K562 (cell line): ENCODE data around the gene CDCP1. TPM values are rescaled to one million over a fixed set of nuclear protein-coding genes. Genes with fewer than 3 reads are reported as not detected.
A peak's percentile ranks its signal among the peaks of the same experiment; 100 is the strongest.

Experiments
- CAMTA2 ChIP-seq: fragments of 250-450 bp; sonication (Bioruptor Pico); conservative IDR thresholded peaks from 2 replicates; pipeline ENCODE4 v1.5.1; 2022
- CHCHD3 ChIP-seq: fragments of 250-450 bp; sonication (Bioruptor Pico); IDR thresholded peaks from 2 replicates; pipeline ENCODE4 v2.1.2; 2022; ENCODE audit warnings: mild to moderate bottlenecking
- FOXP1 ChIP-seq: sonication (generic); formaldehyde crosslinking; IDR thresholded peaks from 2 replicates; pipeline ENCODE4 v1.8.0; 2022; ENCODE audit warnings: mild to moderate bottlenecking, missing genetic modification reagents
- PTTG1 ChIP-seq: fragments of 450-650 bp; IDR thresholded peaks from 2 replicates; pipeline ENCODE4 v1.6.1; 2016; ENCODE audit warnings: low read depth, mild to moderate bottlenecking, missing genetic modification characterization, missing compliant biosample characterization
- TCF7L2 ChIP-seq: fragments of 150-350 bp; IDR thresholded peaks from 2 replicates; pipeline ENCODE4 v1.6.1; 2016; ENCODE audit warnings: low read depth, mild to moderate bottlenecking, low read length, moderate library complexity
- ZNF589 ChIP-seq: fragments of 200-800 bp; sonication (Bioruptor generic); IDR thresholded peaks from 2 replicates; pipeline ENCODE4 v1.6.1; 2016; ENCODE audit warnings: low read depth, missing genetic modification characterization, missing compliant biosample characterization
- ZNF644 ChIP-seq: fragments of 200-800 bp; sonication (Bioruptor generic); IDR thresholded peaks from 2 replicates; pipeline ENCODE4 v1.6.1; 2016; ENCODE audit warnings: low read depth, missing genetic modification characterization, missing compliant biosample characterization
- polyA plus RNA-seq, 8 experiments: library from polyadenylated mRNA; depleted of rRNA in 4 of 8; stranded (reverse) in 5 of 8; unstranded in 3 of 8; fragments of >200 nt; fragmentation: Nextera tagmentation in 2 of 8; fragmentation: Illumina TruSeq in 1 of 8; extraction: Ambion mirVana in 2 of 8; extraction: Trizol in 1 of 8; gene quantifications; 2 replicates each; pipeline versions ENCODE4 v1.2.1 to v1.2.3, GENCODE V29; 2011 to 2014; ENCODE audit warnings: inconsistent platforms in 1 of 8, missing spikeins in 1 of 8
- total RNA-seq, 7 experiments: library from RNA; depleted of rRNA in 6 of 7; stranded (reverse); fragments of >200 nt in 6 of 7; fragmentation: Illumina TruSeq in 2 of 7; extraction: Trizol in 2 of 7; gene quantifications; 2 replicates each; pipeline versions ENCODE4 v1.2.1 to v1.2.3, GENCODE V29; 2011 to 2021; ENCODE audit warnings: low replicate concordance in 1 of 7
- TF ChIP-seq, protein P1 (sequence below): fragments of 450-650 bp; IDR thresholded peaks from 2 replicates; pipeline ENCODE4 v1.6.1; 2016; ENCODE audit warnings: mild to moderate bottlenecking, moderate library complexity
- TF ChIP-seq, protein P2 (sequence below): fragments of 250-450 bp; sonication (Bioruptor Pico); IDR thresholded peaks from 2 replicates; pipeline ENCODE4 v1.5.0; 2021; ENCODE audit warnings: mild to moderate bottlenecking, borderline replicate concordance
- TF ChIP-seq, protein P3 (sequence below): fragments of 450-650 bp; formaldehyde crosslinking; conservative IDR thresholded peaks from 2 replicates; pipeline ENCODE4 v1.4.0; 2022; ENCODE audit warnings: mild to moderate bottlenecking, missing genetic modification characterization
- TF ChIP-seq, protein P4 (sequence below): IDR thresholded peaks from 2 replicates; pipeline ENCODE4 v1.6.1; 2016; ENCODE audit warnings: missing genetic modification characterization, missing compliant biosample characterization

CDCP1 gene
- total and polyA plus RNA-seq, 9 of the 15 experiments (the other 6 are each of a cell fraction or from before 2014, with no cell fraction given): 3.9 to 16.4 (median 5.2) TPM

DNA sequence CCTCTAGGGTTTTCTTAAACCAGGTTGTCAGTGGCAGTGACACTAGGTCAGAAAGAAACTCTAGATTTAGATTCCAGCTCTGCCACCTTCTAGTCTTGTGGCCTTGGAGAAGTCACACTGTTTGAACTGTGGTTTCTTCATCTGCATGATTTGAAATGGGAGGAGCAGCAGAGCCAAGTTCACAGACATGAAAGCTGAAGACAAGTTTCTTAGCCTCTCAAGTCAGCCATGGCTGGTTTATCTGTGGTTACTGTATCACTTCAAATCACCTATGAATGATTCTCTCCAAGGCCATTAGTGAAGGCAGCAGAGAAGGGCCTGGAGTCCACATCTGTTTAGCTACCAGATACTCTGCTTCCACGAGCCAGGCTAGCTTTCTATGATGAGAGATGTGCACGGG lies 104.5 kb downstream of the CDCP1 start (continued):
- TF ChIP-seq, protein P1, sequence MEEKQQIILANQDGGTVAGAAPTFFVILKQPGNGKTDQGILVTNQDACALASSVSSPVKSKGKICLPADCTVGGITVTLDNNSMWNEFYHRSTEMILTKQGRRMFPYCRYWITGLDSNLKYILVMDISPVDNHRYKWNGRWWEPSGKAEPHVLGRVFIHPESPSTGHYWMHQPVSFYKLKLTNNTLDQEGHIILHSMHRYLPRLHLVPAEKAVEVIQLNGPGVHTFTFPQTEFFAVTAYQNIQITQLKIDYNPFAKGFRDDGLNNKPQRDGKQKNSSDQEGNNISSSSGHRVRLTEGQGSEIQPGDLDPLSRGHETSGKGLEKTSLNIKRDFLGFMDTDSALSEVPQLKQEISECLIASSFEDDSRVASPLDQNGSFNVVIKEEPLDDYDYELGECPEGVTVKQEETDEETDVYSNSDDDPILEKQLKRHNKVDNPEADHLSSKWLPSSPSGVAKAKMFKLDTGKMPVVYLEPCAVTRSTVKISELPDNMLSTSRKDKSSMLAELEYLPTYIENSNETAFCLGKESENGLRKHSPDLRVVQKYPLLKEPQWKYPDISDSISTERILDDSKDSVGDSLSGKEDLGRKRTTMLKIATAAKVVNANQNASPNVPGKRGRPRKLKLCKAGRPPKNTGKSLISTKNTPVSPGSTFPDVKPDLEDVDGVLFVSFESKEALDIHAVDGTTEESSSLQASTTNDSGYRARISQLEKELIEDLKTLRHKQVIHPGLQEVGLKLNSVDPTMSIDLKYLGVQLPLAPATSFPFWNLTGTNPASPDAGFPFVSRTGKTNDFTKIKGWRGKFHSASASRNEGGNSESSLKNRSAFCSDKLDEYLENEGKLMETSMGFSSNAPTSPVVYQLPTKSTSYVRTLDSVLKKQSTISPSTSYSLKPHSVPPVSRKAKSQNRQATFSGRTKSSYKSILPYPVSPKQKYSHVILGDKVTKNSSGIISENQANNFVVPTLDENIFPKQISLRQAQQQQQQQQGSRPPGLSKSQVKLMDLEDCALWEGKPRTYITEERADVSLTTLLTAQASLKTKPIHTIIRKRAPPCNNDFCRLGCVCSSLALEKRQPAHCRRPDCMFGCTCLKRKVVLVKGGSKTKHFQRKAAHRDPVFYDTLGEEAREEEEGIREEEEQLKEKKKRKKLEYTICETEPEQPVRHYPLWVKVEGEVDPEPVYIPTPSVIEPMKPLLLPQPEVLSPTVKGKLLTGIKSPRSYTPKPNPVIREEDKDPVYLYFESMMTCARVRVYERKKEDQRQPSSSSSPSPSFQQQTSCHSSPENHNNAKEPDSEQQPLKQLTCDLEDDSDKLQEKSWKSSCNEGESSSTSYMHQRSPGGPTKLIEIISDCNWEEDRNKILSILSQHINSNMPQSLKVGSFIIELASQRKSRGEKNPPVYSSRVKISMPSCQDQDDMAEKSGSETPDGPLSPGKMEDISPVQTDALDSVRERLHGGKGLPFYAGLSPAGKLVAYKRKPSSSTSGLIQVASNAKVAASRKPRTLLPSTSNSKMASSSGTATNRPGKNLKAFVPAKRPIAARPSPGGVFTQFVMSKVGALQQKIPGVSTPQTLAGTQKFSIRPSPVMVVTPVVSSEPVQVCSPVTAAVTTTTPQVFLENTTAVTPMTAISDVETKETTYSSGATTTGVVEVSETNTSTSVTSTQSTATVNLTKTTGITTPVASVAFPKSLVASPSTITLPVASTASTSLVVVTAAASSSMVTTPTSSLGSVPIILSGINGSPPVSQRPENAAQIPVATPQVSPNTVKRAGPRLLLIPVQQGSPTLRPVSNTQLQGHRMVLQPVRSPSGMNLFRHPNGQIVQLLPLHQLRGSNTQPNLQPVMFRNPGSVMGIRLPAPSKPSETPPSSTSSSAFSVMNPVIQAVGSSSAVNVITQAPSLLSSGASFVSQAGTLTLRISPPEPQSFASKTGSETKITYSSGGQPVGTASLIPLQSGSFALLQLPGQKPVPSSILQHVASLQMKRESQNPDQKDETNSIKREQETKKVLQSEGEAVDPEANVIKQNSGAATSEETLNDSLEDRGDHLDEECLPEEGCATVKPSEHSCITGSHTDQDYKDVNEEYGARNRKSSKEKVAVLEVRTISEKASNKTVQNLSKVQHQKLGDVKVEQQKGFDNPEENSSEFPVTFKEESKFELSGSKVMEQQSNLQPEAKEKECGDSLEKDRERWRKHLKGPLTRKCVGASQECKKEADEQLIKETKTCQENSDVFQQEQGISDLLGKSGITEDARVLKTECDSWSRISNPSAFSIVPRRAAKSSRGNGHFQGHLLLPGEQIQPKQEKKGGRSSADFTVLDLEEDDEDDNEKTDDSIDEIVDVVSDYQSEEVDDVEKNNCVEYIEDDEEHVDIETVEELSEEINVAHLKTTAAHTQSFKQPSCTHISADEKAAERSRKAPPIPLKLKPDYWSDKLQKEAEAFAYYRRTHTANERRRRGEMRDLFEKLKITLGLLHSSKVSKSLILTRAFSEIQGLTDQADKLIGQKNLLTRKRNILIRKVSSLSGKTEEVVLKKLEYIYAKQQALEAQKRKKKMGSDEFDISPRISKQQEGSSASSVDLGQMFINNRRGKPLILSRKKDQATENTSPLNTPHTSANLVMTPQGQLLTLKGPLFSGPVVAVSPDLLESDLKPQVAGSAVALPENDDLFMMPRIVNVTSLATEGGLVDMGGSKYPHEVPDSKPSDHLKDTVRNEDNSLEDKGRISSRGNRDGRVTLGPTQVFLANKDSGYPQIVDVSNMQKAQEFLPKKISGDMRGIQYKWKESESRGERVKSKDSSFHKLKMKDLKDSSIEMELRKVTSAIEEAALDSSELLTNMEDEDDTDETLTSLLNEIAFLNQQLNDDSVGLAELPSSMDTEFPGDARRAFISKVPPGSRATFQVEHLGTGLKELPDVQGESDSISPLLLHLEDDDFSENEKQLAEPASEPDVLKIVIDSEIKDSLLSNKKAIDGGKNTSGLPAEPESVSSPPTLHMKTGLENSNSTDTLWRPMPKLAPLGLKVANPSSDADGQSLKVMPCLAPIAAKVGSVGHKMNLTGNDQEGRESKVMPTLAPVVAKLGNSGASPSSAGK: no peak
- TF ChIP-seq CAMTA2: no peak
- no peak for TF ChIP-seq ZNF589 (CRISPR knock-in tag)
- peak; percentile 6; the same call in 1 of the 2 replicates for TF ChIP-seq FOXP1 (CRISPR knock-in tag)
- TF ChIP-seq, protein P2, sequence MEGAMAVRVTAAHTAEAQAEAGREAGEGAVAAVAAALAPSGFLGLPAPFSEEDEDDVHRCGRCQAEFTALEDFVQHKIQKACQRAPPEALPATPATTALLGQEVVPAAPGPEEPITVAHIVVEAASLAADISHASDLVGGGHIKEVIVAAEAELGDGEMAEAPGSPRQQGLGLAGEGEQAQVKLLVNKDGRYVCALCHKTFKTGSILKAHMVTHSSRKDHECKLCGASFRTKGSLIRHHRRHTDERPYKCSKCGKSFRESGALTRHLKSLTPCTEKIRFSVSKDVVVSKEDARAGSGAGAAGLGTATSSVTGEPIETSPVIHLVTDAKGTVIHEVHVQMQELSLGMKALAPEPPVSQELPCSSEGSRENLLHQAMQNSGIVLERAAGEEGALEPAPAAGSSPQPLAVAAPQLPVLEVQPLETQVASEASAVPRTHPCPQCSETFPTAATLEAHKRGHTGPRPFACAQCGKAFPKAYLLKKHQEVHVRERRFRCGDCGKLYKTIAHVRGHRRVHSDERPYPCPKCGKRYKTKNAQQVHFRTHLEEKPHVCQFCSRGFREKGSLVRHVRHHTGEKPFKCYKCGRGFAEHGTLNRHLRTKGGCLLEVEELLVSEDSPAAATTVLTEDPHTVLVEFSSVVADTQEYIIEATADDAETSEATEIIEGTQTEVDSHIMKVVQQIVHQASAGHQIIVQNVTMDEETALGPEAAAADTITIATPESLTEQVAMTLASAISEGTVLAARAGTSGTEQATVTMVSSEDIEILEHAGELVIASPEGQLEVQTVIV (CRISPR knock-in tag): no peak
- no peak; the same call in 1 of the 2 replicates for TF ChIP-seq PTTG1 (tag)
- no peak for TF ChIP-seq CHCHD3 (CRISPR knock-in tag)
- TF ChIP-seq, protein P3, sequence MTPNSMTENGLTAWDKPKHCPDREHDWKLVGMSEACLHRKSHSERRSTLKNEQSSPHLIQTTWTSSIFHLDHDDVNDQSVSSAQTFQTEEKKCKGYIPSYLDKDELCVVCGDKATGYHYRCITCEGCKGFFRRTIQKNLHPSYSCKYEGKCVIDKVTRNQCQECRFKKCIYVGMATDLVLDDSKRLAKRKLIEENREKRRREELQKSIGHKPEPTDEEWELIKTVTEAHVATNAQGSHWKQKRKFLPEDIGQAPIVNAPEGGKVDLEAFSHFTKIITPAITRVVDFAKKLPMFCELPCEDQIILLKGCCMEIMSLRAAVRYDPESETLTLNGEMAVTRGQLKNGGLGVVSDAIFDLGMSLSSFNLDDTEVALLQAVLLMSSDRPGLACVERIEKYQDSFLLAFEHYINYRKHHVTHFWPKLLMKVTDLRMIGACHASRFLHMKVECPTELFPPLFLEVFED: no peak
- no peak for TF ChIP-seq TCF7L2
- TF ChIP-seq, protein P4, sequence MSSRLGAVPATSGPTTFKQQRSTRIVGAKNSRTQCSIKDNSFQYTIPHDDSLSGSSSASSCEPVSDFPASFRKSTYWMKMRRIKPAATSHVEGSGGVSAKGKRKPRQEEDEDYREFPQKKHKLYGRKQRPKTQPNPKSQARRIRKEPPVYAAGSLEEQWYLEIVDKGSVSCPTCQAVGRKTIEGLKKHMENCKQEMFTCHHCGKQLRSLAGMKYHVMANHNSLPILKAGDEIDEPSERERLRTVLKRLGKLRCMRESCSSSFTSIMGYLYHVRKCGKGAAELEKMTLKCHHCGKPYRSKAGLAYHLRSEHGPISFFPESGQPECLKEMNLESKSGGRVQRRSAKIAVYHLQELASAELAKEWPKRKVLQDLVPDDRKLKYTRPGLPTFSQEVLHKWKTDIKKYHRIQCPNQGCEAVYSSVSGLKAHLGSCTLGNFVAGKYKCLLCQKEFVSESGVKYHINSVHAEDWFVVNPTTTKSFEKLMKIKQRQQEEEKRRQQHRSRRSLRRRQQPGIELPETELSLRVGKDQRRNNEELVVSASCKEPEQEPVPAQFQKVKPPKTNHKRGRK (tag): no peak
- TF ChIP-seq ZNF644 (tag): peak; percentile 43; the same call in 1 of the 2 replicates
